Caki2 (cell line): Measurements from ENCODE around the gene SIGLEC1. TPM values are rescaled to one million over a fixed set of nuclear protein-coding genes. Genes with fewer than 3 reads are reported as not detected.
A peak's percentile ranks its signal among the peaks of the same experiment; 100 is the strongest.

Experiments used
- DNase-seq: peaks from one replicate; pipeline ENCODE4 v3.0.0-alpha.2; 2015; ENCODE audit warnings: low read depth
- in situ Hi-C: cut with HindIII; loops from 2 replicates; pipeline ENCODE4 v1.10.0; 2016; ENCODE audit warnings: low sequenced_read_pairs, low pct_unique_long_range_greater_than_20kb, mixed read lengths
- total RNA-seq: library from RNA; depleted of rRNA; stranded (reverse); fragments of >200 nt; shearing (Covaris generic); gene quantifications from 2 replicates; pipeline ENCODE4 v1.2.3, GENCODE V29; 2014; ENCODE audit warnings: low replicate concordance

The SIGLEC1 gene
- total RNA-seq, 1 experiment from 2014 or later: not detected

GRCh38 chr20:3747471-3747870, 35.1 kb upstream of the SIGLEC1 start:
- in situ Hi-C loops: no loop called here
- no peak for DNase-seq

- DNase-seq: no peak
- in situ Hi-C loops: no loop called here
Measured at GRCh38 chr20:3745686-3746173, 33.3 kb upstream of the SIGLEC1 start.

GRCh38 chr20:3744806-3745685, 32.6 kb upstream of the SIGLEC1 start:
- DNase-seq: peak; percentile 83
- in situ Hi-C loops: no loop called here

- in situ Hi-C loops: no loop called here
Measured at GRCh38 chr20:3744037-3744436, 31.6 kb upstream of the SIGLEC1 start.

GRCh38 chr20:3743251-3743650, 30.9 kb upstream of the SIGLEC1 start:
- DNase-seq: no peak
- in situ Hi-C loops: no loop called here

More at GRCh38 chr20:3744037-3744436, 31.6 kb upstream of the SIGLEC1 start:
- no peak for DNase-seq

- in situ Hi-C loops: no loop called here
- DNase-seq: no peak
Measured at GRCh38 chr20:3741836-3742458, 29.5 kb upstream of the SIGLEC1 start.

- in situ Hi-C loops: no loop called here
- DNase-seq: no peak
Measured at GRCh38 chr20:3740615-3741301, 28.4 kb upstream of the SIGLEC1 start.

GRCh38 chr20:3739926-3740451, 27.6 kb upstream of the SIGLEC1 start:
- in situ Hi-C loops: no loop called here
- DNase-seq: no peak

GRCh38 chr20:3739054-3739925, 26.9 kb upstream of the SIGLEC1 start:
- DNase-seq: no peak
- in situ Hi-C loops: no loop called here

- DNase-seq: no peak
- in situ Hi-C loops: no loop called here
Measured at GRCh38 chr20:3738111-3739053, 26.0 kb upstream of the SIGLEC1 start.

- in situ Hi-C loops: no loop called here
Measured at GRCh38 chr20:3735768-3736167, 23.4 kb upstream of the SIGLEC1 start.

GRCh38 chr20:3734111-3734843, 21.9 kb upstream of the SIGLEC1 start:
- in situ Hi-C loops: no loop called here
- no peak for DNase-seq

More at GRCh38 chr20:3735768-3736167, 23.4 kb upstream of the SIGLEC1 start:
- no peak for DNase-seq

GRCh38 chr20:3733119-3733995, 21.0 kb upstream of the SIGLEC1 start:
- in situ Hi-C loops: no loop called here
- DNase-seq: no peak

GRCh38 chr20:3732327-3733118, 20.1 kb upstream of the SIGLEC1 start, which contains the start of gene HSPA12B:
TSS of gene HSPA12B (plus strand) at chr20:3732685. CDS start at chr20:3738675, 5,990 bp downstream.
- in situ Hi-C loops: no loop called here
- DNase-seq: no peak
